HEK293T (cell line): ENCODE results near the gene FBXO11.
"Not testable (repeated sequence)": the region's sequence is repeated elsewhere in the genome, so short reads cannot be mapped to it uniquely, and the experiment has no call there.

Experiments
- CTCF ChIA-PET: fragments of 350-600 bp; formaldehyde crosslinking; extraction: SDS; loops from one replicate; lab custom pipeline; 2021; ENCODE audit warnings: antibody characterized with exemption, inconsistent platforms; lab: Yijun Ruan, JAX
- POLR2A ChIA-PET: fragments of 350-600 bp; formaldehyde crosslinking; extraction: SDS; loops from one replicate; lab custom pipeline; 2020; ENCODE audit warnings: antibody characterized with exemption, inconsistent platforms; lab: Yijun Ruan, JAX
- DNase-seq: peaks from one replicate; pipeline ENCODE4 v3.0.0; 2012; ENCODE audit warnings: mixed read lengths; ENCODE audit errors: extremely low spot score
- ARNT ChIP-seq: fragments of 450-650 bp; IDR thresholded peaks from 2 replicates; pipeline ENCODE4 v1.6.1; 2017; ENCODE audit warnings: mild to moderate bottlenecking
- BHLHE40 ChIP-seq: fragments of 450-650 bp; IDR thresholded peaks from 2 replicates; pipeline ENCODE4 v1.6.1; 2016; ENCODE audit warnings: mild to moderate bottlenecking, moderate library complexity, borderline replicate concordance
- CTBP1 ChIP-seq: fragments of 450-650 bp; IDR thresholded peaks from 2 replicates; pipeline ENCODE4 v1.6.1; 2016; ENCODE audit warnings: borderline replicate concordance
- ELF4 ChIP-seq: fragments of 450-650 bp; IDR thresholded peaks from 2 replicates; pipeline ENCODE4 v1.6.1; 2017; ENCODE audit warnings: antibody characterized with exemption
- FOXA1 ChIP-seq: fragments of 450-650 bp; IDR thresholded peaks from 2 replicates; pipeline ENCODE4 v1.6.1; 2016; ENCODE audit warnings: mild to moderate bottlenecking
- FOXK2 ChIP-seq: fragments of 450-650 bp; IDR thresholded peaks from 2 replicates; pipeline ENCODE4 v1.6.1; 2016; ENCODE audit warnings: mild to moderate bottlenecking
- FOXM1 ChIP-seq: fragments of 450-650 bp; IDR thresholded peaks from 2 replicates; pipeline ENCODE4 v1.6.1; 2017; ENCODE audit warnings: mild to moderate bottlenecking, borderline replicate concordance
- HDGF ChIP-seq: fragments of 450-650 bp; IDR thresholded peaks from 2 replicates; pipeline ENCODE4 v1.6.1; 2017; ENCODE audit warnings: antibody characterized with exemption, borderline replicate concordance
- L3MBTL2 ChIP-seq: fragments of 450-650 bp; conservative IDR thresholded peaks from 2 replicates; pipeline ENCODE4 v1.6.1; 2016; ENCODE audit warnings: mild to moderate bottlenecking
- LEF1 ChIP-seq: fragments of 450-650 bp; IDR thresholded peaks from 2 replicates; pipeline ENCODE4 v1.6.1; 2017; ENCODE audit warnings: mild to moderate bottlenecking, borderline replicate concordance
- NFRKB ChIP-seq: fragments of 450-650 bp; IDR thresholded peaks from 2 replicates; pipeline ENCODE4 v1.6.1; 2016; ENCODE audit warnings: mild to moderate bottlenecking, moderate library complexity
- SP1 ChIP-seq: fragments of 450-650 bp; IDR thresholded peaks from 2 replicates; pipeline ENCODE4 v1.6.1; 2017
- SUZ12 ChIP-seq: fragments of 450-650 bp; IDR thresholded peaks from 2 replicates; pipeline ENCODE4 v1.6.1; 2016; ENCODE audit warnings: mild to moderate bottlenecking
- TARDBP ChIP-seq: fragments of 450-650 bp; IDR thresholded peaks from 2 replicates; pipeline ENCODE4 v1.6.1; 2016
- ZNF384 ChIP-seq: fragments of 450-650 bp; IDR thresholded peaks from 2 replicates; pipeline ENCODE4 v1.6.1; 2016
- TF ChIP-seq, protein P1 (sequence below): fragments of 450-650 bp; IDR thresholded peaks from 2 replicates; pipeline ENCODE4 v1.6.1; 2016

FBXO11 gene

DNA sequence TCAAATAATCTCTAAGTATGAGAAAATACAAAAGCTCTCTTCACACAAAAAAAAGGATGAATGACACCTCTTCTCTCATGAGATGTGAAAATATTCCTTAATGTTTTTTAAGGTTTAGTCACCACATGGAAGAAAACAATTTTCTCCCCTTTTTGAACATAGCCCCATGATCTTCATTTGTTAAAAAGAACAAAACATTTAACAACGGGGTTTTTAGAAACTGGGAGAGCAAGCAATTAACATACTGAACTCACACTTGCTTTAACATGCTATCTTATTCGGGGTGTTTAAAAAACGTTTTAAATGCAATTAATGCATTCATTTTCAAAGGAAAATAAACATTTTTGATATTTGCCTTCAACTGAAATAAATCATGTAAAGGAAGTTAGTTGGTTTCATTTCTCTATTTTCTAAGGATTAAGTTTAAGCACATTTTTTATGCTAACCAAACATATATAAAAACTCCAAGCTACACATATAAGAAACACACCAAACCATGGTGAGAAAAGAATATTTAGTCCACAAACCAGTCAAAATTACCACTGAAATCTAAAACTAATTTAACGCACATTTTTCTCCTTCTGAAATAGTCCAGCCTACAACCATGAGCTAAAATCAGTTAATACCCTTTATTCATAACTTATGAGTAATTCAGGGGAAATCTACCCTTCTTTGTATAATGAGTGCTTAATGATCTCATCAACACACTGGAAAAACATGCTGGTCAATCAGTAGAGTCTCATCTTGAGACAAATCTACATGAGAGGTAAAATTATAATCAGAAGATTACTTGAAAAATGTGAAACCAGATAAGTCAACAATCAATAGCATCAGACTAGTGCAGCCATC, 8.2 kb downstream of the FBXO11 start:
- POLR2A ChIA-PET = no interaction called here
- CTCF ChIA-PET = no interaction called here
- DNase-seq = no peak
- no peak for TF ChIP-seq NFRKB
- no peak for TF ChIP-seq SUZ12
- no peak for TF ChIP-seq LEF1
- TF ChIP-seq HDGF = no peak
- TF ChIP-seq, protein P1, sequence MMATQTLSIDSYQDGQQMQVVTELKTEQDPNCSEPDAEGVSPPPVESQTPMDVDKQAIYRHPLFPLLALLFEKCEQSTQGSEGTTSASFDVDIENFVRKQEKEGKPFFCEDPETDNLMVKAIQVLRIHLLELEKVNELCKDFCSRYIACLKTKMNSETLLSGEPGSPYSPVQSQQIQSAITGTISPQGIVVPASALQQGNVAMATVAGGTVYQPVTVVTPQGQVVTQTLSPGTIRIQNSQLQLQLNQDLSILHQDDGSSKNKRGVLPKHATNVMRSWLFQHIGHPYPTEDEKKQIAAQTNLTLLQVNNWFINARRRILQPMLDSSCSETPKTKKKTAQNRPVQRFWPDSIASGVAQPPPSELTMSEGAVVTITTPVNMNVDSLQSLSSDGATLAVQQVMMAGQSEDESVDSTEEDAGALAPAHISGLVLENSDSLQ = no peak
- TF ChIP-seq ARNT = no peak

GRCh38 chr2:47897191-47897882, 9.0 kb downstream of the FBXO11 start:
- DNase-seq, CTCF ChIA-PET, POLR2A ChIA-PET: not testable (repeated sequence)

- POLR2A ChIA-PET = no interaction called here
- TF ChIP-seq, protein P1 = no peak
- TF ChIP-seq ZNF384 (no peak), CTBP1 (no peak), FOXA1 (no peak)
- DNase-seq = no peak
- CTCF ChIA-PET = no interaction called here
Measured at GRCh38 chr2:47896450-47896968, 9.8 kb downstream of the FBXO11 start.

- POLR2A ChIA-PET = no interaction called here
- CTCF ChIA-PET = no interaction called here
- TF ChIP-seq CTBP1 (no peak), ELF4 (no peak), SP1 (no peak), L3MBTL2 (no peak), ARNT (no peak), BHLHE40 (no peak), ZNF384 (no peak), LEF1 (no peak), FOXM1 (no peak), HDGF (no peak), FOXA1 (no peak), FOXK2 (no peak), TARDBP (no peak), SUZ12 (no peak), NFRKB (no peak)
- TF ChIP-seq, protein P1 = no peak
- no peak for DNase-seq
Measured at GRCh38 chr2:47893771-47894170, 12.5 kb downstream of the FBXO11 start.

GRCh38 chr2:47892338-47892730, 14.0 kb downstream of the FBXO11 start:
- POLR2A ChIA-PET = no interaction called here
- CTCF ChIA-PET = no interaction called here
- no peak for DNase-seq
- TF ChIP-seq ELF4 (no peak), FOXM1 (no peak), SUZ12 (no peak), L3MBTL2 (no peak), ZNF384 (no peak), FOXA1 (no peak), BHLHE40 (no peak), TARDBP (no peak), SP1 (no peak), HDGF (no peak), NFRKB (no peak), CTBP1 (no peak), FOXK2 (no peak), LEF1 (no peak), ARNT (no peak)
- TF ChIP-seq, protein P1 = no peak
